Measurements from ENCODE around the gene TMEM178A. TPM values are rescaled to one million over a fixed set of nuclear protein-coding genes. Genes with fewer than 3 reads are reported as not detected.
"Not testable (repeated sequence)": the region's sequence is repeated elsewhere in the genome, so short reads cannot be mapped to it uniquely, and the experiment has no call there.

Gene TMEM178A
- polyA plus RNA-seq (ENCODE audit: insufficient read depth in 1 of 5, insufficient read length in 5 of 5, low replicate concordance in 1 of 5), result 10 to 100 TPM in 4 of 5 donors, 1 to 10 TPM in 1; 8.8 to 11.3 (median 10.3) TPM
- long read RNA-seq, donor 1, partial matches to known transcripts, result 0 of 1 reads
- long read RNA-seq, donor 1, other reads (novel, unspliced or antisense), result 0 of 1 reads
- long read RNA-seq, donor 2, partial matches to known transcripts, result 0 of 2 reads
- long read RNA-seq, donor 2, other reads (novel, unspliced or antisense), result 0 of 2 reads
- long read RNA-seq, donor 3, partial matches to known transcripts, result 0 of 2 reads
- long read RNA-seq, donor 3, other reads (novel, unspliced or antisense), result 0 of 2 reads
- long read RNA-seq, donor 4, result 0 reads
- long read RNA-seq, donor 5, partial matches to known transcripts, result 0 of 1 reads
- long read RNA-seq, donor 5, other reads (novel, unspliced or antisense), result 0 of 1 reads
- long read RNA-seq, donor 6, result 0 reads
- long read RNA-seq, donor 7, partial matches to known transcripts, result 0 of 1 reads
- long read RNA-seq, donor 7, other reads (novel, unspliced or antisense), result 0 of 1 reads
- long read RNA-seq, donor 8, result 0 reads

- DNase-seq, result no peak
Measured at GRCh38 chr2:39665811-39666490, at the start of gene TMEM178A. Gene TMEM178A, plus strand, starts transcription at chr2:39665917. Its CDS starts 58 bp downstream, at chr2:39665975.

GRCh38 chr2:39618236-39618635, 47.5 kb upstream of the TMEM178A start:
- DNase-seq, result no peak

- no peak for DNase-seq
Measured at GRCh38 chr2:39618736-39619135, 47.0 kb upstream of the TMEM178A start.

GRCh38 chr2:39620067-39620466, 45.6 kb upstream of the TMEM178A start:
- DNase-seq, result peak in 1 of 2 donors; percentile 36

GRCh38 chr2:39621596-39621995, 44.1 kb upstream of the TMEM178A start:
- no peak for DNase-seq

GRCh38 chr2:39622860-39623259, 42.9 kb upstream of the TMEM178A start:
- peak; percentile 49 to 59 for DNase-seq

GRCh38 chr2:39623917-39624316, 41.8 kb upstream of the TMEM178A start:
- no peak for DNase-seq

- no peak for DNase-seq
Measured at GRCh38 chr2:39625193-39625926, 40.4 kb upstream of the TMEM178A start.

- DNase-seq, result no peak
Measured at GRCh38 chr2:39625927-39626270, 39.8 kb upstream of the TMEM178A start.

GRCh38 chr2:39628346-39628745, 37.4 kb upstream of the TMEM178A start:
- DNase-seq, result not testable (repeated sequence)

GRCh38 chr2:39629646-39630045, 36.1 kb upstream of the TMEM178A start:
- no peak for DNase-seq

- no peak for DNase-seq
Measured at GRCh38 chr2:39631256-39631655, 34.5 kb upstream of the TMEM178A start.

GRCh38 chr2:39631718-39632117, 34.0 kb upstream of the TMEM178A start:
- DNase-seq, result no peak

- no peak for DNase-seq
Measured at GRCh38 chr2:39632876-39633275, 32.8 kb upstream of the TMEM178A start.

- DNase-seq, result no peak
Measured at GRCh38 chr2:39636306-39636705, 29.4 kb upstream of the TMEM178A start.

- no peak for DNase-seq
Measured at GRCh38 chr2:39638581-39638980, 27.1 kb upstream of the TMEM178A start.

- no peak for DNase-seq
Measured at GRCh38 chr2:39640107-39640506, 25.6 kb upstream of the TMEM178A start.

- DNase-seq, result no peak
Measured at GRCh38 chr2:39640681-39641080, 25.0 kb upstream of the TMEM178A start.

GRCh38 chr2:39641635-39642034, 24.1 kb upstream of the TMEM178A start:
- DNase-seq, result no peak

- DNase-seq, result no peak
Measured at GRCh38 chr2:39642051-39642718, 23.5 kb upstream of the TMEM178A start.

- no peak for DNase-seq
Measured at GRCh38 chr2:39645826-39646225, 19.9 kb upstream of the TMEM178A start.

GRCh38 chr2:39646267-39646666, 19.4 kb upstream of the TMEM178A start:
- DNase-seq, result no peak
